K562 (cell line): Measurements from ENCODE around the gene BANP. TPM values are rescaled to one million over a fixed set of nuclear protein-coding genes. Genes with fewer than 3 reads are reported as not detected.
"Not testable (repeated sequence)": the region's sequence is repeated elsewhere in the genome, so short reads cannot be mapped to it uniquely, and the experiment has no call there.

ENCODE experiments used
- ATAC-seq: fragments of 200-7000 bp; cut with Tn5 transposase; 3 replicates; pipeline ENCODE4 v1.9.1; 2020; ENCODE audit warnings: moderate library complexity
- BruUV-seq: library from RNA; stranded (reverse); fragments of 400-500 nt; replicated peaks from 2 replicates; lab custom pipeline; 2021; lab: Mats Ljungman, UMichigan
- CTCF ChIA-PET: fragments of 300-600 bp; formaldehyde crosslinking; extraction: SDS; loops from one replicate; lab custom pipeline; 2021; ENCODE audit warnings: low intra/inter-chr PET ratio; lab: Yijun Ruan, JAX
- POLR2A ChIA-PET: fragments of 300-600, 350-650 bp; sonication (Branson Sonifier 250); formaldehyde crosslinking; extraction: SDS; loops from one replicate; lab custom pipeline; 2021; ENCODE audit warnings: antibody characterized with exemption, inconsistent platforms; lab: Yijun Ruan, JAX
- DNase-seq, 4 experiments: peaks; one replicate each; pipeline versions ENCODE4 v3.0.0 to v3.0.0-alpha.2; 2011 to 2018; ENCODE audit warnings: low spot score in 3 of 4, mixed read lengths in 3 of 4; ENCODE audit errors: extremely low read depth in 1 of 4
- FAIRE-seq: peaks from 2 replicates; lab custom pipeline; 2011; peaks lifted over from hg19 to GRCh38; lab: Jason Lieb, UNC
- H2AFZ ChIP-seq: 2 replicates; pipeline ENCODE4 v1.6.0; 2011; ENCODE audit warnings: low read depth, low read length, control low read depth, inconsistent platforms
- H3K27ac ChIP-seq: fragments of 200-600 bp; 3 replicates; pipeline ENCODE4 v1.8.0; 2011; ENCODE audit warnings: low read depth, mild to moderate bottlenecking, control low read depth, inconsistent platforms, low read length, moderate library complexity, mixed read lengths; ENCODE audit errors: extremely low read depth
- H3K27me3 ChIP-seq, 2 experiments: fragments of 300-600 bp in 1 of 2; 2 replicates in 1 of 2; 3 replicates in 1 of 2; pipeline versions ENCODE4 v1.6.0 to v1.8.0; 2011; ENCODE audit warnings: inconsistent platforms in 2 of 2, low read length in 2 of 2, mild to moderate bottlenecking in 1 of 2, mixed read lengths in 1 of 2, moderate library complexity in 1 of 2; ENCODE audit not compliant: control insufficient read depth in 2 of 2, insufficient read depth in 2 of 2
- H3K36me3 ChIP-seq: fragments of 300-600 bp; 3 replicates; pipeline ENCODE4 v1.8.0; 2011; ENCODE audit warnings: mild to moderate bottlenecking, low read length, inconsistent platforms; ENCODE audit not compliant: control insufficient read depth, insufficient read depth
- H3K4me1 ChIP-seq, 2 experiments: fragments of 200-600 bp in 1 of 2; replicated peaks in 1 of 2; 2 replicates in 1 of 2; 3 replicates in 1 of 2; pipeline versions ENCODE4 v1.5.1 to v1.8.0; 2011; ENCODE audit warnings: inconsistent platforms in 2 of 2, low read length in 2 of 2, mild to moderate bottlenecking in 1 of 2, mixed read lengths in 1 of 2, moderate library complexity in 1 of 2; ENCODE audit not compliant: control insufficient read depth in 2 of 2, insufficient read depth in 2 of 2
- H3K4me2 ChIP-seq: 2 replicates; pipeline ENCODE4 v1.6.1; 2011; ENCODE audit warnings: low read length, control low read depth, inconsistent platforms, mixed read lengths; ENCODE audit not compliant: insufficient read depth
- H3K4me3 ChIP-seq: fragments of 200-600 bp; sonication (generic), shearing (Covaris generic); 2 replicates; pipeline ENCODE4 v1.5.1; 2016; ENCODE audit warnings: control low read depth, inconsistent platforms
- H3K79me2 ChIP-seq: fragments of 200-600 bp; 3 replicates; pipeline ENCODE4 v1.8.0; 2011; ENCODE audit warnings: low read length, inconsistent platforms; ENCODE audit not compliant: control insufficient read depth, insufficient read depth
- H3K9ac ChIP-seq, 2 experiments: 2 replicates each; pipeline versions ENCODE4 v1.6.0 to v1.6.1; 2011; ENCODE audit warnings: low read depth in 2 of 2, low read length in 2 of 2, control low read depth in 1 of 2, inconsistent platforms in 1 of 2, mild to moderate bottlenecking in 1 of 2, mixed read lengths in 1 of 2; ENCODE audit not compliant: insufficient read depth in 1 of 2
- H3K9me1 ChIP-seq: one replicate; pipeline ENCODE4 v1.6.0; 2011; ENCODE audit warnings: inconsistent platforms, mild to moderate bottlenecking, low read length, moderate library complexity; ENCODE audit not compliant: control insufficient read depth, insufficient read depth
- H3K9me3 ChIP-seq: replicated peaks from 2 replicates; pipeline ENCODE4 v1.5.1; 2011; ENCODE audit warnings: low read depth, low read length, inconsistent platforms; ENCODE audit not compliant: control insufficient read depth, insufficient read depth
- H4K20me1 ChIP-seq: replicated peaks from 2 replicates; pipeline ENCODE4 v1.6.1; 2011; ENCODE audit warnings: low read length, inconsistent platforms, mixed read lengths; ENCODE audit not compliant: control insufficient read depth, insufficient read depth
- MLLT1 ChIP-seq, 2 experiments: fragments of 450-650 bp; IDR thresholded peaks; 2 replicates each; pipeline ENCODE4 v1.6.1; 2016
- ZBTB17 ChIP-seq: fragments of 450-650 bp; formaldehyde crosslinking; IDR thresholded peaks from 2 replicates; pipeline ENCODE4 v1.4.0; 2020; ENCODE audit warnings: mild to moderate bottlenecking
- ZMIZ1 ChIP-seq, 2 experiments: fragments of 150-350 bp in 1 of 2; IDR thresholded peaks; 2 replicates each; pipeline ENCODE4 v1.6.1; 2012 to 2016; ENCODE audit warnings: low read depth in 2 of 2, low read length in 2 of 2, mild to moderate bottlenecking in 1 of 2, moderate library complexity in 1 of 2
- ZNF23 ChIP-seq: fragments of 250-450 bp; sonication (Bioruptor Pico); IDR thresholded peaks from 2 replicates; pipeline ENCODE4 v1.4.0; 2020; ENCODE audit warnings: mild to moderate bottlenecking
- WGBS: fragments of 100-300 bp; shearing (Covaris generic); methylation state at CpG from one replicate; pipeline ENCODE4 v1.1.6; 2016; ENCODE audit warnings: low coverage, mixed read lengths; ENCODE audit not compliant: insufficient coverage; ENCODE audit errors: missing lambda C conversion rate; 5-methylcytosine and 5-hydroxymethylcytosine counted together
- in situ Hi-C: fragments of 300-500 bp; cut with MboI; formaldehyde crosslinking; loops from 4 replicates; pipeline ENCODE4 v1.15.0; 2018; ENCODE audit warnings: inconsistent platforms, mixed read lengths
- intact Hi-C: fragments of 100-400 bp; cut with micrococcal nuclease; formaldehyde crosslinking; loops from 2 replicates; pipeline ENCODE4 v1.14.2; 2022
- polyA plus RNA-seq, 8 experiments: library from polyadenylated mRNA; depleted of rRNA in 4 of 8; stranded (reverse) in 5 of 8; unstranded in 3 of 8; fragments of >200 nt; fragmentation: Nextera tagmentation in 2 of 8; fragmentation: Illumina TruSeq in 1 of 8; extraction: Ambion mirVana in 2 of 8; extraction: Trizol in 1 of 8; gene quantifications; 2 replicates each; pipeline versions ENCODE4 v1.2.1 to v1.2.3, GENCODE V29; 2011 to 2014; ENCODE audit warnings: inconsistent platforms in 1 of 8, missing spikeins in 1 of 8
- total RNA-seq, 7 experiments: library from RNA; depleted of rRNA in 6 of 7; stranded (reverse); fragments of >200 nt in 6 of 7; fragmentation: Illumina TruSeq in 2 of 7; extraction: Trizol in 2 of 7; gene quantifications; 2 replicates each; pipeline versions ENCODE4 v1.2.1 to v1.2.3, GENCODE V29; 2011 to 2021; ENCODE audit warnings: low replicate concordance in 1 of 7

BANP gene
- total and polyA plus RNA-seq, 9 of the 15 experiments (the other 6 are each of a cell fraction or from before 2014, with no cell fraction given), result 4.6 to 22.1 (median 15.6) TPM

GRCh38 chr16:88105574-88106140 is 154.4 kb downstream of the BANP start:
- FAIRE-seq, H3K9me3 ChIP-seq, POLR2A ChIA-PET, H3K79me2 ChIP-seq, BruUV-seq, H3K27ac ChIP-seq, H3K36me3 ChIP-seq, H3K4me2 ChIP-seq, CTCF ChIA-PET, H2AFZ ChIP-seq, ATAC-seq, H3K9me1 ChIP-seq, H3K4me3 ChIP-seq, intact Hi-C loops, H4K20me1 ChIP-seq, H3K9ac ChIP-seq, in situ Hi-C loops, H3K4me1 ChIP-seq: not testable (repeated sequence)
- DNase-seq, result peak in 1 of 4 experiments; percentile 15
- WGBS, result 9% methylated on average over 6 of the region's 7 CpGs
- TF ChIP-seq ZBTB17 (CRISPR knock-in tag) (peak; percentile 94), ZNF23 (peak; percentile 80), MLLT1 (IDR thresholded peaks at IDR 0.05) (peak in 1 of 2 experiments; percentile 78; a peak in 2 of 4 replicates), ZMIZ1 (IDR thresholded peaks at IDR 0.05; ENCODE audit: low read depth in 2 of 2, low read length in 2 of 2) (peak in 1 of 2 experiments; percentile 50; a peak in 1 of 4 replicates)
- H3K27me3 ChIP-seq, result peaks cover 9 to 64% of the 10 kb centered on the region in 2 experiments; a peak in 4 of 5 replicates

- BruUV-seq, H3K9ac ChIP-seq, H3K36me3 ChIP-seq, H4K20me1 ChIP-seq, H3K27ac ChIP-seq, H3K4me3 ChIP-seq, DNase-seq, POLR2A ChIA-PET, in situ Hi-C loops, intact Hi-C loops, H3K9me1 ChIP-seq, ATAC-seq, H2AFZ ChIP-seq, FAIRE-seq, CTCF ChIA-PET, H3K4me2 ChIP-seq, H3K4me1 ChIP-seq, H3K9me3 ChIP-seq, H3K79me2 ChIP-seq: not testable (repeated sequence)
- H3K27me3 ChIP-seq, result peaks cover 8 to 60% of the 10 kb centered on the region in 2 experiments; a peak in 3 of 5 replicates
- 17% methylated on average over 6 of the region's 12 CpGs for WGBS
Observed at GRCh38 chr16:88106566-88106965, 155.3 kb downstream of the BANP start.
